H1 (cell line): ENCODE results near the gene MASP1. TPM values are rescaled to one million over a fixed set of nuclear protein-coding genes. Genes with fewer than 3 reads are reported as not detected.

ENCODE experiments used
- RNF2 ChIP-seq: fragments of 200-900, 300-1000 bp; sonication (generic); IDR thresholded peaks from 2 replicates; pipeline ENCODE4 v1.7.1; 2016; ENCODE audit warnings: borderline replicate concordance, low read depth, mild to moderate bottlenecking, antibody characterized with exemption, low read length; ENCODE audit not compliant: poor library complexity, severe bottlenecking; ENCODE audit errors: missing control alignments
- polyA plus RNA-seq, 7 experiments: library from polyadenylated mRNA; depleted of rRNA in 3 of 7; stranded (reverse) in 5 of 7; unstranded in 2 of 7; fragments of >200 nt in 5 of 7; fragments of 200-250 nt in 2 of 7; gene quantifications; 1 replicate in 5 of 7; 2 replicates in 1 of 7; 4 replicates in 1 of 7; pipeline versions ENCODE4 v1.2.1 to v1.2.3, GENCODE V29; 2011 to 2013; ENCODE audit warnings: missing spikeins in 2 of 7, mixed read lengths in 2 of 7
- total RNA-seq: library from RNA; stranded (reverse); fragmentation: NEBNext Ultra II Directional; extraction: Animal tissue kit (Norgen Biotek cat#: 25700); gene quantifications from 2 replicates; pipeline ENCODE4 v1.2.1, GENCODE V29; 2021

Gene MASP1
- total and polyA plus RNA-seq, 2 of the 8 experiments (the other 6 are each of a cell fraction or from before 2014, with no cell fraction given) = 2.7 to 3.5 TPM

- TF ChIP-seq RNF2 = no peak
Observed at GRCh38 chr3:187196573-187197334, 94.8 kb downstream of the MASP1 start (continued).
